Activated CD4-positive, CD25-positive, alpha-beta regulatory T cell treated with anti-CD3 and anti-CD28 coated beads, Interleukin-2, amount 50 U/mL, for 24 hours (primary cell): ENCODE measurements around the gene ATP1A4.

ENCODE experiments used
- ATAC-seq, 2 donors: fragments of 150-1000 bp; cut with Tn5 transposase; one replicate each; pipeline ENCODE4 v1.10.0; 2021; ENCODE audit warnings: mild to moderate bottlenecking in 1 of 2, moderate library complexity in 1 of 2

ATP1A4 gene

GRCh38 chr1:160148121-160148520, 3.3 kb upstream of the ATP1A4 start:
- no peak for ATAC-seq

- no peak for ATAC-seq
Measured at GRCh38 chr1:160149233-160149632, 2.2 kb upstream of the ATP1A4 start.

GRCh38 chr1:160149716-160150115, 1.7 kb upstream of the ATP1A4 start:
- ATAC-seq, result no peak

GRCh38 chr1:160154790-160155189, 3.4 kb downstream of the ATP1A4 start:
- ATAC-seq, result no peak

- ATAC-seq, result no peak
Measured at GRCh38 chr1:160156361-160156760, 5.0 kb downstream of the ATP1A4 start.

GRCh38 chr1:160157174-160157573, 5.8 kb downstream of the ATP1A4 start:
- no peak for ATAC-seq

GRCh38 chr1:160158031-160158430, 6.6 kb downstream of the ATP1A4 start:
- ATAC-seq, result no peak

GRCh38 chr1:160158534-160158933, 7.1 kb downstream of the ATP1A4 start:
- no peak for ATAC-seq

GRCh38 chr1:160159846-160160245, 8.4 kb downstream of the ATP1A4 start:
- ATAC-seq, result no peak

- no peak for ATAC-seq
Measured at GRCh38 chr1:160161965-160162705, 10.7 kb downstream of the ATP1A4 start.

- no peak for ATAC-seq
Measured at GRCh38 chr1:160162931-160163330, 11.5 kb downstream of the ATP1A4 start.

- no peak for ATAC-seq
Measured at GRCh38 chr1:160163615-160164014, 12.2 kb downstream of the ATP1A4 start.

GRCh38 chr1:160164121-160164520, 12.7 kb downstream of the ATP1A4 start:
- no peak for ATAC-seq

GRCh38 chr1:160166166-160166868, 14.9 kb downstream of the ATP1A4 start:
- no peak for ATAC-seq

- ATAC-seq, result no peak
Measured at GRCh38 chr1:160167056-160167455, 15.7 kb downstream of the ATP1A4 start.

GRCh38 chr1:160167580-160167979, 16.2 kb downstream of the ATP1A4 start:
- ATAC-seq, result peak; percentile 82 to 90

- ATAC-seq, result no peak
Measured at GRCh38 chr1:160168016-160168415, 16.6 kb downstream of the ATP1A4 start.

GRCh38 chr1:160168609-160169369, 17.4 kb downstream of the ATP1A4 start:
- ATAC-seq, result no peak

- peak in 1 of 2 donors; percentile 60 for ATAC-seq
Measured at GRCh38 chr1:160169553-160170399, 18.4 kb downstream of the ATP1A4 start.

GRCh38 chr1:160171354-160171753, 20.0 kb downstream of the ATP1A4 start:
- ATAC-seq, result no peak

GRCh38 chr1:160171980-160172379, 20.6 kb downstream of the ATP1A4 start:
- ATAC-seq, result no peak

- peak in 1 of 2 donors; percentile 67 for ATAC-seq
Measured at GRCh38 chr1:160177231-160177630, 25.8 kb downstream of the ATP1A4 start.

- no peak for ATAC-seq
Measured at GRCh38 chr1:160177667-160178066, 26.3 kb downstream of the ATP1A4 start.
